K562 (cell line): ENCODE results near the gene HEMGN. TPM values are rescaled to one million over a fixed set of nuclear protein-coding genes. Genes with fewer than 3 reads are reported as not detected.

Experiments used
- ATAC-seq: fragments of 200-7000 bp; cut with Tn5 transposase; 3 replicates; pipeline ENCODE4 v1.9.1; 2020; ENCODE audit warnings: moderate library complexity
- BruUV-seq: library from RNA; stranded (reverse); fragments of 400-500 nt; replicated peaks from 2 replicates; lab custom pipeline; 2021; lab: Mats Ljungman, UMichigan
- CTCF ChIA-PET: fragments of 300-600 bp; formaldehyde crosslinking; extraction: SDS; loops from one replicate; lab custom pipeline; 2021; ENCODE audit warnings: low intra/inter-chr PET ratio; lab: Yijun Ruan, JAX
- POLR2A ChIA-PET: fragments of 300-600, 350-650 bp; sonication (Branson Sonifier 250); formaldehyde crosslinking; extraction: SDS; loops from one replicate; lab custom pipeline; 2021; ENCODE audit warnings: antibody characterized with exemption, inconsistent platforms; lab: Yijun Ruan, JAX
- DNase-seq, 4 experiments: peaks; one replicate each; pipeline versions ENCODE4 v3.0.0 to v3.0.0-alpha.2; 2011 to 2018; ENCODE audit warnings: low spot score in 3 of 4, mixed read lengths in 3 of 4; ENCODE audit errors: extremely low read depth in 1 of 4
- FAIRE-seq: peaks from 2 replicates; lab custom pipeline; 2011; peaks lifted over from hg19 to GRCh38; lab: Jason Lieb, UNC
- H2AFZ ChIP-seq: 2 replicates; pipeline ENCODE4 v1.6.0; 2011; ENCODE audit warnings: low read depth, low read length, control low read depth, inconsistent platforms
- H3K27ac ChIP-seq: fragments of 200-600 bp; 3 replicates; pipeline ENCODE4 v1.8.0; 2011; ENCODE audit warnings: low read depth, mild to moderate bottlenecking, control low read depth, inconsistent platforms, low read length, moderate library complexity, mixed read lengths; ENCODE audit errors: extremely low read depth
- H3K27me3 ChIP-seq, 2 experiments: fragments of 300-600 bp in 1 of 2; 2 replicates in 1 of 2; 3 replicates in 1 of 2; pipeline versions ENCODE4 v1.6.0 to v1.8.0; 2011; ENCODE audit warnings: inconsistent platforms in 2 of 2, low read length in 2 of 2, mild to moderate bottlenecking in 1 of 2, mixed read lengths in 1 of 2, moderate library complexity in 1 of 2; ENCODE audit not compliant: control insufficient read depth in 2 of 2, insufficient read depth in 2 of 2
- H3K36me3 ChIP-seq: fragments of 300-600 bp; 3 replicates; pipeline ENCODE4 v1.8.0; 2011; ENCODE audit warnings: mild to moderate bottlenecking, low read length, inconsistent platforms; ENCODE audit not compliant: control insufficient read depth, insufficient read depth
- H3K4me1 ChIP-seq, 2 experiments: fragments of 200-600 bp in 1 of 2; replicated peaks in 1 of 2; 2 replicates in 1 of 2; 3 replicates in 1 of 2; pipeline versions ENCODE4 v1.5.1 to v1.8.0; 2011; ENCODE audit warnings: inconsistent platforms in 2 of 2, low read length in 2 of 2, mild to moderate bottlenecking in 1 of 2, mixed read lengths in 1 of 2, moderate library complexity in 1 of 2; ENCODE audit not compliant: control insufficient read depth in 2 of 2, insufficient read depth in 2 of 2
- H3K4me2 ChIP-seq: 2 replicates; pipeline ENCODE4 v1.6.1; 2011; ENCODE audit warnings: low read length, control low read depth, inconsistent platforms, mixed read lengths; ENCODE audit not compliant: insufficient read depth
- H3K4me3 ChIP-seq: fragments of 200-600 bp; sonication (generic), shearing (Covaris generic); 2 replicates; pipeline ENCODE4 v1.5.1; 2016; ENCODE audit warnings: control low read depth, inconsistent platforms
- H3K79me2 ChIP-seq: fragments of 200-600 bp; 3 replicates; pipeline ENCODE4 v1.8.0; 2011; ENCODE audit warnings: low read length, inconsistent platforms; ENCODE audit not compliant: control insufficient read depth, insufficient read depth
- H3K9ac ChIP-seq, 2 experiments: 2 replicates each; pipeline versions ENCODE4 v1.6.0 to v1.6.1; 2011; ENCODE audit warnings: low read depth in 2 of 2, low read length in 2 of 2, control low read depth in 1 of 2, inconsistent platforms in 1 of 2, mild to moderate bottlenecking in 1 of 2, mixed read lengths in 1 of 2; ENCODE audit not compliant: insufficient read depth in 1 of 2
- H3K9me1 ChIP-seq: one replicate; pipeline ENCODE4 v1.6.0; 2011; ENCODE audit warnings: inconsistent platforms, mild to moderate bottlenecking, low read length, moderate library complexity; ENCODE audit not compliant: control insufficient read depth, insufficient read depth
- H3K9me3 ChIP-seq: replicated peaks from 2 replicates; pipeline ENCODE4 v1.5.1; 2011; ENCODE audit warnings: low read depth, low read length, inconsistent platforms; ENCODE audit not compliant: control insufficient read depth, insufficient read depth
- H4K20me1 ChIP-seq: replicated peaks from 2 replicates; pipeline ENCODE4 v1.6.1; 2011; ENCODE audit warnings: low read length, inconsistent platforms, mixed read lengths; ENCODE audit not compliant: control insufficient read depth, insufficient read depth
- CXXC5 ChIP-seq: fragments of 250-450 bp; sonication (Bioruptor Pico); IDR thresholded peaks from 2 replicates; pipeline ENCODE4 v1.8.0; 2022; ENCODE audit warnings: inconsistent platforms, mild to moderate bottlenecking, moderate library complexity
- DMBX1 ChIP-seq: fragments of 250-450 bp; sonication (Bioruptor Pico); IDR thresholded peaks from 2 replicates; pipeline ENCODE4 v1.8.0; 2022; ENCODE audit warnings: inconsistent platforms, mild to moderate bottlenecking, moderate library complexity, borderline replicate concordance
- FIP1L1 ChIP-seq: fragments of 200-400 bp; formaldehyde crosslinking; IDR thresholded peaks from 2 replicates; pipeline ENCODE4 v1.6.1; 2018; ENCODE audit warnings: mild to moderate bottlenecking, low read depth, low read length; ENCODE audit not compliant: poor library complexity, severe bottlenecking
- MNT ChIP-seq, 2 experiments: fragments of 450-650 bp; conservative IDR thresholded peaks; 2 replicates each; pipeline ENCODE4 v1.6.1; 2017; ENCODE audit warnings: mild to moderate bottlenecking in 2 of 2, moderate library complexity in 2 of 2
- NR2C1 ChIP-seq, 2 experiments: fragments of 450-650 bp; IDR thresholded peaks; 2 replicates each; pipeline ENCODE4 v1.6.1; 2017; ENCODE audit warnings: mild to moderate bottlenecking in 2 of 2, antibody characterized with exemption in 1 of 2, inconsistent platforms in 1 of 2, missing compliant biosample characterization in 1 of 2, missing genetic modification characterization in 1 of 2
- NR2C2 ChIP-seq, 2 experiments: fragments of 200-800 bp in 1 of 2; sonication (Bioruptor generic) in 1 of 2; sonication (generic) in 1 of 2; formaldehyde crosslinking in 1 of 2; IDR thresholded peaks; 2 replicates each; pipeline versions ENCODE4 v1.6.1 to v1.8.0; 2016 to 2022; ENCODE audit warnings: mild to moderate bottlenecking in 1 of 2, missing compliant biosample characterization in 1 of 2, missing genetic modification characterization in 1 of 2, missing genetic modification reagents in 1 of 2
- PTTG1 ChIP-seq: fragments of 450-650 bp; IDR thresholded peaks from 2 replicates; pipeline ENCODE4 v1.6.1; 2016; ENCODE audit warnings: low read depth, mild to moderate bottlenecking, missing genetic modification characterization, missing compliant biosample characterization
- TCF3 ChIP-seq: sonication (generic); formaldehyde crosslinking; IDR thresholded peaks from 2 replicates; pipeline ENCODE4 v1.4.0; 2020; ENCODE audit warnings: mild to moderate bottlenecking, missing genetic modification reagents
- ZNF133 ChIP-seq: fragments of 250-450 bp; sonication (Bioruptor Pico); IDR thresholded peaks from 2 replicates; pipeline ENCODE4 v1.4.0; 2020; ENCODE audit warnings: mild to moderate bottlenecking
- ZNF217 ChIP-seq: sonication (generic); formaldehyde crosslinking; IDR thresholded peaks from 2 replicates; pipeline ENCODE4 v1.8.0; 2022; ENCODE audit warnings: mild to moderate bottlenecking, missing genetic modification reagents
- ZNF668 ChIP-seq: fragments of 250-450 bp; sonication (Bioruptor Pico); IDR thresholded peaks from 2 replicates; pipeline ENCODE4 v1.8.0; 2022; ENCODE audit warnings: mild to moderate bottlenecking, inconsistent platforms
- ZNF740 ChIP-seq, 3 experiments: fragments of 200-800 bp in 1 of 3; sonication (Bioruptor generic) in 1 of 3; sonication (generic) in 1 of 3; formaldehyde crosslinking in 1 of 3; IDR thresholded peaks; 2 replicates each; pipeline versions ENCODE4 v1.6.1 to v1.8.0; 2016 to 2022; ENCODE audit warnings: mild to moderate bottlenecking in 2 of 3, missing compliant biosample characterization in 2 of 3, missing genetic modification characterization in 2 of 3, missing genetic modification reagents in 1 of 3
- WGBS: fragments of 100-300 bp; shearing (Covaris generic); methylation state at CpG from one replicate; pipeline ENCODE4 v1.1.6; 2016; ENCODE audit warnings: low coverage, mixed read lengths; ENCODE audit not compliant: insufficient coverage; ENCODE audit errors: missing lambda C conversion rate; 5-methylcytosine and 5-hydroxymethylcytosine counted together
- in situ Hi-C: fragments of 300-500 bp; cut with MboI; formaldehyde crosslinking; loops from 4 replicates; pipeline ENCODE4 v1.15.0; 2018; ENCODE audit warnings: inconsistent platforms, mixed read lengths
- intact Hi-C: fragments of 100-400 bp; cut with micrococcal nuclease; formaldehyde crosslinking; loops from 2 replicates; pipeline ENCODE4 v1.14.2; 2022
- polyA plus RNA-seq, 8 experiments: library from polyadenylated mRNA; depleted of rRNA in 4 of 8; stranded (reverse) in 5 of 8; unstranded in 3 of 8; fragments of >200 nt; fragmentation: Nextera tagmentation in 2 of 8; fragmentation: Illumina TruSeq in 1 of 8; extraction: Ambion mirVana in 2 of 8; extraction: Trizol in 1 of 8; gene quantifications; 2 replicates each; pipeline versions ENCODE4 v1.2.1 to v1.2.3, GENCODE V29; 2011 to 2014; ENCODE audit warnings: inconsistent platforms in 1 of 8, missing spikeins in 1 of 8
- total RNA-seq, 7 experiments: library from RNA; depleted of rRNA in 6 of 7; stranded (reverse); fragments of >200 nt in 6 of 7; fragmentation: Illumina TruSeq in 2 of 7; extraction: Trizol in 2 of 7; gene quantifications; 2 replicates each; pipeline versions ENCODE4 v1.2.1 to v1.2.3, GENCODE V29; 2011 to 2021; ENCODE audit warnings: low replicate concordance in 1 of 7
- TF ChIP-seq, protein P1 (sequence below), 3 experiments: fragments of 200-800 bp in 1 of 3; fragments of 250-450 bp in 1 of 3; fragments of 450-650 bp in 1 of 3; sonication (Bioruptor Pico) in 1 of 3; sonication (Bioruptor generic) in 1 of 3; formaldehyde crosslinking in 1 of 3; IDR thresholded peaks; 2 replicates each; pipeline versions ENCODE4 v1.6.1 to v1.8.0; 2016 to 2022; ENCODE audit warnings: mild to moderate bottlenecking in 2 of 3, missing genetic modification characterization in 2 of 3, missing compliant biosample characterization in 1 of 3, moderate library complexity in 1 of 3

The HEMGN gene
- total and polyA plus RNA-seq, 9 of the 15 experiments (the other 6 are each of a cell fraction or from before 2014, with no cell fraction given), result 56.3 to 258 (median 137) TPM

DNA sequence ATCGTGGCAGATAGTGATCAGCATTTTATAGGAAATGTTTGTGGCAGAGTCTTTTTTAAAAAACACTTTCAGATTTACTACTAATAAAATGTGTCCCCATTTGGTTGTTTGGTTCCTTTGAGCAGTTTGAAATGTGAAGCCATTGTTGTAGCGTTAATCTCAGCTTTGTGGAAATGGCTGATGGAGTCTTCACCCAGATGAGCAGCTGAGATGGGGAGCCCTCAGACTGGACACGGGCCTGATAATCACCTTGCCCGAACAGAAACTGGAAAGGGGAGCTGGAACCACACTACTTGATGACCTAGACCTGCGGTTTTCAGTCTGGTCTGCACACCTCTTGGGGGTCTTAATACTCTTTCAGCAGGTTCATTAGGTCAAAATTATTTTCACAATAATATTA, 24.6 kb upstream of the HEMGN start:
- no peaks in the 10 kb centered on the region for H3K9me3 ChIP-seq
- peak in 1 of 4 experiments; percentile 52 for DNase-seq
- no peak overlapping the region for H3K4me3 ChIP-seq
- BruUV-seq, result no TSS peak
- peak overlapping the region; percentile 86 for H2AFZ ChIP-seq
- ATAC-seq, result no peak
- peaks cover 21% of the 10 kb centered on the region; the same call in 2 of the 3 replicates for H3K79me2 ChIP-seq
- WGBS, result 26% methylated on average over 5 of the region's 5 CpGs
- peak overlapping the region; percentile 46 to 62; a peak in 3 of 4 replicates for H3K9ac ChIP-seq
- no peaks in the 10 kb centered on the region for H3K9me1 ChIP-seq
- H3K27me3 ChIP-seq, result no peaks in the 10 kb centered on the region
- POLR2A ChIA-PET, result interaction anchor here (0.7 to 3.0 kb wide), 9 partner anchors 9 to 129 kb away, joined by 3 to 27 read pairs (median 5); partner anchors contain the start of genes ANP32B and NANS
- in situ Hi-C loops, result no loop called here
- FAIRE-seq, result no peak
- CTCF ChIA-PET, result no interaction called here
- no peaks in the 10 kb centered on the region for H3K36me3 ChIP-seq
- intact Hi-C loops, result no loop called here
- H3K27ac ChIP-seq, result peak overlapping the region; percentile 83; the same call in 2 of the 3 replicates
- H3K4me1 ChIP-seq, result peaks cover 41 to 62% of the 10 kb centered on the region in 2 experiments
- no peaks in the 10 kb centered on the region for H4K20me1 ChIP-seq
- peak overlapping the region; percentile 36; the same call in 1 of the 2 replicates for H3K4me2 ChIP-seq
- 0 out of 2 replicates have a peak, but pooled peaks have one; percentile 21 for TF ChIP-seq TCF3 (CRISPR knock-in tag)
- TF ChIP-seq, protein P1, sequence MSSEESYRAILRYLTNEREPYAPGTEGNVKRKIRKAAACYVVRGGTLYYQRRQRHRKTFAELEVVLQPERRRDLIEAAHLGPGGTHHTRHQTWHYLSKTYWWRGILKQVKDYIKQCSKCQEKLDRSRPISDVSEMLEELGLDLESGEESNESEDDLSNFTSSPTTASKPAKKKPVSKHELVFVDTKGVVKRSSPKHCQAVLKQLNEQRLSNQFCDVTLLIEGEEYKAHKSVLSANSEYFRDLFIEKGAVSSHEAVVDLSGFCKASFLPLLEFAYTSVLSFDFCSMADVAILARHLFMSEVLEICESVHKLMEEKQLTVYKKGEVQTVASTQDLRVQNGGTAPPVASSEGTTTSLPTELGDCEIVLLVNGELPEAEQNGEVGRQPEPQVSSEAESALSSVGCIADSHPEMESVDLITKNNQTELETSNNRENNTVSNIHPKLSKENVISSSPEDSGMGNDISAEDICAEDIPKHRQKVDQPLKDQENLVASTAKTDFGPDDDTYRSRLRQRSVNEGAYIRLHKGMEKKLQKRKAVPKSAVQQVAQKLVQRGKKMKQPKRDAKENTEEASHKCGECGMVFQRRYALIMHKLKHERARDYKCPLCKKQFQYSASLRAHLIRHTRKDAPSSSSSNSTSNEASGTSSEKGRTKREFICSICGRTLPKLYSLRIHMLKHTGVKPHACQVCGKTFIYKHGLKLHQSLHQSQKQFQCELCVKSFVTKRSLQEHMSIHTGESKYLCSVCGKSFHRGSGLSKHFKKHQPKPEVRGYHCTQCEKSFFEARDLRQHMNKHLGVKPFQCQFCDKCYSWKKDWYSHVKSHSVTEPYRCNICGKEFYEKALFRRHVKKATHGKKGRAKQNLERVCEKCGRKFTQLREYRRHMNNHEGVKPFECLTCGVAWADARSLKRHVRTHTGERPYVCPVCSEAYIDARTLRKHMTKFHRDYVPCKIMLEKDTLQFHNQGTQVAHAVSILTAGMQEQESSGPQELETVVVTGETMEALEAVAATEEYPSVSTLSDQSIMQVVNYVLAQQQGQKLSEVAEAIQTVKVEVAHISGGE (CRISPR knock-in tag; IDR thresholded peaks at IDR 0.05), result peak in 1 of 3 experiments; percentile 33; a peak in 1 of 6 replicates
- 0 out of 2 replicates have a peak, but pooled peaks have one; percentile 19 for TF ChIP-seq PTTG1
- no peak for TF ChIP-seq NR2C1 (IDR thresholded peaks at IDR 0.05)
- TF ChIP-seq NR2C1 (tag; IDR thresholded peaks at IDR 0.05), result 0 out of 2 replicates have a peak, but pooled peaks have one; percentile 15
- peak; percentile 21; the same call in 1 of the 2 replicates for TF ChIP-seq DMBX1 (CRISPR knock-in tag)
- TF ChIP-seq ZNF133, result no peak
- 0 out of 4 replicates have a peak, but pooled peaks of 1 of the 2 experiments have one; percentile 1 for TF ChIP-seq MNT (conservative IDR thresholded peaks at IDR 0.05)
- no peak for TF ChIP-seq ZNF740 (CRISPR knock-in tag; IDR thresholded peaks at IDR 0.05)
- TF ChIP-seq ZNF740 (tag; IDR thresholded peaks at IDR 0.05), result peak in 1 of 2 experiments; percentile 20; a peak in 1 of 4 replicates
- peak; percentile 35; the same call in 1 of the 2 replicates for TF ChIP-seq CXXC5
- no peak for TF ChIP-seq ZNF217 (CRISPR knock-in tag)
- TF ChIP-seq FIP1L1, result no peak
- TF ChIP-seq ZNF668 (CRISPR knock-in tag), result 0 out of 2 replicates have a peak, but pooled peaks have one; percentile 49
- TF ChIP-seq NR2C2 (CRISPR knock-in tag; IDR thresholded peaks at IDR 0.05), result no peak
- TF ChIP-seq NR2C2 (tag; IDR thresholded peaks at IDR 0.05), result peak; percentile 23; the same call in 1 of the 2 replicates
